ENCODE measurements around the gene PDXDC1.
"Not testable (repeated sequence)": the region's sequence is repeated elsewhere in the genome, so short reads cannot be mapped to it uniquely, and the experiment has no call there.

The PDXDC1 gene

GRCh38 chr16:15168953-15169652, 194.3 kb downstream of the PDXDC1 start:
- not testable (repeated sequence) for DNase-seq

- not testable (repeated sequence) for DNase-seq
Observed at GRCh38 chr16:15179909-15180308, 205.1 kb downstream of the PDXDC1 start.

GRCh38 chr16:15180946-15181345, 206.1 kb downstream of the PDXDC1 start:
- not testable (repeated sequence) for DNase-seq

GRCh38 chr16:15184000-15184399, 209.2 kb downstream of the PDXDC1 start:
- DNase-seq = not testable (repeated sequence)

Measured in NCI-H1417 (cell line).